Astrocyte (in vitro differentiated cells and primary cell): ENCODE measurements around the gene LDLRAD4.

Source experiments
- EZH2 ChIP-seq: IDR thresholded peaks from 2 replicates; pipeline ENCODE4 v1.6.1; 2012; ENCODE audit warnings: mild to moderate bottlenecking, low read length, inconsistent platforms; ENCODE audit not compliant: insufficient read depth
- TF ChIP-seq, protein P1 (sequence below): IDR thresholded peaks from 2 replicates; pipeline ENCODE4 v1.5.1; 2011; ENCODE audit warnings: low read depth, mild to moderate bottlenecking, inconsistent platforms, low read length, moderate library complexity; ENCODE audit not compliant: insufficient read depth

DNA sequence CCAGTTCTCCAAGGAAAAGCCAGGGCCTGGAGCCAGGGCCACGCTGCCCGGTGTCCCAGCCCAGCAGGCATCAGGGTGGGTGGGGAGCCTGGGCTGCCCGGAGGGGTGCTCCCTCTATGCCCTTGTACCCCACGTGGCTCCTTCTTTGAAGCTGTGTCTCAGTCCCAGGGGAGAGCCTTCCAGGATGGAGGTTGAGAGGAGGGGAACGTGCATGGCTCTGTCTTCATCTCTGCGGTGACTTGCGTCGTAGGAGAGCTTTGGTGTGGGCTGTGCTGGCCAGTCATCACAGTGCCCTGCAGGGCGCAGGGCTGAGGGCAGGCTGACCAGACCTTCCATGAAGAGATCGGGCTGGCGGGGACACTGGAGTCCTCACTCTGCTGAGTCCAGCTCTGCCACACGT, 197.2 kb downstream of the LDLRAD4 start:
- TF ChIP-seq, protein P1, sequence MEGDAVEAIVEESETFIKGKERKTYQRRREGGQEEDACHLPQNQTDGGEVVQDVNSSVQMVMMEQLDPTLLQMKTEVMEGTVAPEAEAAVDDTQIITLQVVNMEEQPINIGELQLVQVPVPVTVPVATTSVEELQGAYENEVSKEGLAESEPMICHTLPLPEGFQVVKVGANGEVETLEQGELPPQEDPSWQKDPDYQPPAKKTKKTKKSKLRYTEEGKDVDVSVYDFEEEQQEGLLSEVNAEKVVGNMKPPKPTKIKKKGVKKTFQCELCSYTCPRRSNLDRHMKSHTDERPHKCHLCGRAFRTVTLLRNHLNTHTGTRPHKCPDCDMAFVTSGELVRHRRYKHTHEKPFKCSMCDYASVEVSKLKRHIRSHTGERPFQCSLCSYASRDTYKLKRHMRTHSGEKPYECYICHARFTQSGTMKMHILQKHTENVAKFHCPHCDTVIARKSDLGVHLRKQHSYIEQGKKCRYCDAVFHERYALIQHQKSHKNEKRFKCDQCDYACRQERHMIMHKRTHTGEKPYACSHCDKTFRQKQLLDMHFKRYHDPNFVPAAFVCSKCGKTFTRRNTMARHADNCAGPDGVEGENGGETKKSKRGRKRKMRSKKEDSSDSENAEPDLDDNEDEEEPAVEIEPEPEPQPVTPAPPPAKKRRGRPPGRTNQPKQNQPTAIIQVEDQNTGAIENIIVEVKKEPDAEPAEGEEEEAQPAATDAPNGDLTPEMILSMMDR = no peak
- TF ChIP-seq EZH2 = no peak
